DOHH2 (cell line): Measurements from ENCODE around the gene SORBS1.

ENCODE experiments used
- CTCF ChIP-seq: fragments of 200-600 bp; sonication (generic); IDR thresholded peaks from one replicate; pipeline ENCODE4 v1.5.1; 2014; ENCODE audit warnings: antibody characterized with exemption, mild to moderate bottlenecking, low read depth, low read length; ENCODE audit not compliant: poor library complexity, severe bottlenecking
- EZH2phosphoT487 ChIP-seq: fragments of 200-600 bp; sonication (generic); IDR thresholded peaks from 2 replicates; pipeline ENCODE4 v1.6.1; 2017; ENCODE audit warnings: borderline replicate concordance, mild to moderate bottlenecking, antibody characterized with exemption, low read length, moderate library complexity, mixed read lengths

GRCh38 chr10:95579292-95579691 lies 18.1 kb upstream of the SORBS1 start:
- no peak for TF ChIP-seq EZH2phosphoT487
- no peak for TF ChIP-seq CTCF
